ENCODE results near the gene ZFP30.
"Not testable (repeated sequence)": the region's sequence is repeated elsewhere in the genome, so short reads cannot be mapped to it uniquely, and the experiment has no call there.

Gene ZFP30

DNA sequence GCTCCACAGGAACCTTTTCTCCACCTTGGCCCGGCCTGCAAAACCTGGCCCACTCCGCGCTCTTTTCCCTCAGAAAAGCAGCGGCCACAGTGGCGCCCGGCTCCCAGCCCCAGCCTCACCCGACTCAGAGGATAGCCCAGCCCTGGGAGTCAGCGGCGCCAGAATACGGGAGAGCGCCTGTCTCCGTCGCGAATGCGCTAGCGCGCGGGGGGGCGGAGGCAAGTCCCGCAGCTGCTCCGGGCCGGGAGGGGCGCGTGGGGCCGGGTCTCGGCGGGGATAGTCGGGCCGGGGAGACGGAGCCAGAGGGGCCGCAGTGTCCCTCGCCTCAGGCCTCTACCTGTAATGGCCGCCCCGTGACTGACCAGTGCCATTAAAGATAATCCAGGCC, at the start of gene ZFP30:
TSS of gene ZFP30 (minus strand) at position 165 of the 388 bp plus-strand sequence. CDS start 7,643 bp downstream, outside the sequence.
- peak; percentile 31 to 61 for DNase-seq (ENCODE audit: extremely low read depth in 1 of 2, low read depth in 1 of 2)

GRCh38 chr19:37699057-37699456, 43.8 kb upstream of the ZFP30 start:
- no peak for DNase-seq (ENCODE audit: extremely low read depth in 1 of 2, low read depth in 1 of 2)

- no peak for DNase-seq (ENCODE audit: extremely low read depth in 1 of 2, low read depth in 1 of 2)
These were observed 43.0 kb upstream of the ZFP30 start for GRCh38 chr19:37698216-37698615.

- DNase-seq (ENCODE audit: extremely low read depth in 1 of 2, low read depth in 1 of 2), result no peak
These were observed 40.1 kb upstream of the ZFP30 start for GRCh38 chr19:37695144-37695899.

GRCh38 chr19:37692956-37693620, 37.8 kb upstream of the ZFP30 start:
- no peak for DNase-seq (ENCODE audit: extremely low read depth in 1 of 2, low read depth in 1 of 2)

DNA sequence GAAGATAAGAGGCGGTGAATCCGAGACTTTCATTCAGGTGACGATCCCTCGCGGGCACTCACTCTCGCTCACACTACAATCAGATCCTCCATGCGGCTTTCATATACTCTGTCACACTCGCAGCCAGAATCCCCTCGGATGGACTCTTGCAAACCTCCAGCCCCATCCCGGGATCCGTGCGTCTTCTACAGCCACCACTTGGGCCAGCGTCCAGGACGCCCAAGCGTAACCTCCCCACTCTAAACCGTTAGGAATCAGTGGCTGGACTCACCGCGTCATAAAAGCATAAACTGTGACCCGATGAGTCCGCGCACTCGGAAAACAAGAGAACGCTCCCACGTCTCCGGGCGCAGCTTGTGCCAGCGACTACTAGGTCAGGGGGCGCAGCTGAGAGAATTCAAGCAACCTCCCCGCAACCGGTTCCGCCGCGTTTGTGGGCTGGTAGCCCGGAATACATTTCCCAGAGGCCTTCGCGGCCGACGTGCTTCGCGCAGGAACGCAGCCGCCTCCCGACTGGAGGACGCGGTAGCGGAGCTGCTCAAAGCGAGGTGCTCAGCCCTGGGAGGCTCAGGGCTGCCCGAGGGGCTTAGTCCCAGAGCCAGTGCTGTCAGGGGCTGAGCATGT, 36.7 kb upstream of the ZFP30 start:
- peak; percentile 60 to 65 for DNase-seq (ENCODE audit: extremely low read depth in 1 of 2, low read depth in 1 of 2)

DNA sequence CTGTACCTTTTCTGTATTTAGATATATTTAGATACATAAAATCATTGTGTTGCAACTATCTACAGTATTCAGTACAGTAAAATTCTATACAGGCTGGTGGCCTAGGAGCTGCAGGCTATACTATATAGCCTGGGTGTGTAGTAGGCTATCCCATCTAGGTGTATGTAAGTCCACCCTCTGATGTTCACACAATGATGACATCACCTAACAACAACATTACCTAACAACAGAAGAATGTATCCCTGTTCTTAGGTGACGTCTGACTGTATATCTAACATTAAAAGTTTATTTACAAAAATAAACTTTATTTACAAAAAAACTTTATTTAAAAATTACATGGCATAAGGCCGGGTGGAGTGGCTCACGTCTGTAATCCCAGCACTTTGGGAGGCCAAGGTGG, 28.3 kb upstream of the ZFP30 start:
- DNase-seq (ENCODE audit: extremely low read depth in 1 of 2, low read depth in 1 of 2), result no peak

- DNase-seq (ENCODE audit: extremely low read depth in 1 of 2, low read depth in 1 of 2), result no peak
These were observed 14.2 kb upstream of the ZFP30 start for GRCh38 chr19:37669450-37669914.

- not testable (repeated sequence) for DNase-seq (ENCODE audit: extremely low read depth in 1 of 2, low read depth in 1 of 2)
These were observed 1.9 kb upstream of the ZFP30 start for GRCh38 chr19:37657157-37657556.

DNA sequence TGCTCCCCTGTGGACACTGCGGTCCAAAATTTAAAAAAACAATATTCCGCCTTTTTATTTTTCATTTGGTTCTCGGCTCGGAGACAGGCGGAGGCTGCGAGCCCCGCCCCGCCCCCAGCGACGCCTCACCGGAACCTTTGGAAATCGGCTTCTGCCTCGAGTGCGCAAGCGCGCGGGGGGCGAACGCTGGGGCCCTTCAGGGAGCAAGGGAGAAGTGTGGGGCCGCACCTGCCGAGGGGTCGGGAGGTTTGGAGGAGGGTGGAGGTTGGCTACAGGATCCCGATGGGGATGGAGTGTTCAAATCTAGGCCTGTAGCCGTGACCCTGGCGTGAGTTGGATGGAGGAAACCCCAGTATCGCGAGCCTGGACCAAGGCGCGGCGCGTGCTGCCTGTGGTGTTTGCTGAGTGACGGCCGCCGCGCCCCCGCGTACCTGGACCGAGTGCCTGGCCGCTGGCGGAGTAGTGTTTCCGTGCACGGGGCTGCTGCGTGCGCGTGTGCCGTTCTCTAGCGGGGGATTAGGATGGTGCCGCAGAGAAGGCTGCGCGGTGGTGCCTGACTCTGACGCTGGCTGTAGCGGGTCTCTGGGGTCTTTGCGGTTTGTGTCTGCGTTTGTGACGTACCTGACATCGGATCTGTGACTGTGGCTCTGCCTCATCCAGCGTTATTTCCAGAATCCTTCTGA, 565 bp upstream of the ZFP30 start:
- peak; percentile 51 to 78 for DNase-seq (ENCODE audit: extremely low read depth in 1 of 2, low read depth in 1 of 2)

DNA sequence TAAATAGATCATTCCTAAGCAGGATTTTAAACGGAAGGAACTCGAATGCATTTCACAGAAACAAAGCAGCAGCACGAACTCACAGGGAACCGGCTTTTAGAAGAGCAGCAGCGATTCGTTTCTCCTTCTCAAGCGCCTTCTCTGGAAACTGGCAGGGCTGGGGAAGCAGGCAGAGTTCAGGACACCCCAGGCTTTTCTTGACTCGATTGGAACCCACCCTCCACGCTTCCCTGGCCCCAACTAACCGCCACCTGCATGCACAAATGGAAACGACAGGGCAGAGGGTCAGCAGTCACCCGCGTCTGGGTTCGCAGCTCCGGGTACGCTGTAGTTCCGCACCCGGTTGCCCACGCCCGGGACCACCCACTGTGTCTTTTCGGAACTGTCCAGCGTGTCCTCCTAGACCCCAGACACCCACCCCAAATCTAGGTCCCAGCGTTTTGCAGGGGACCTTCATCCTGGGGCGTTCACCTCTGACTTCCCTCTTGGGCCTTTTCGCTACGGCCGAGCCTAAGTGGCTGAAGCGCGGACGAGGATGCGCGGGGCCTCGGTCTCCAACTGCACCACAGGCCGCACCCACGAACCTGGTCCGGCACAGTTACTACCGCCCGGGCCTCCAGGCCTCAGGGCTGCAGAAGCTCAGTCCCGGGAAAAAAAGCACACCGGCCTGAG, 500 bp downstream of the ZFP30 start:
- peak in 1 of 2 donors; percentile 4 for DNase-seq (ENCODE audit: extremely low read depth in 1 of 2, low read depth in 1 of 2)

- DNase-seq (ENCODE audit: extremely low read depth in 1 of 2, low read depth in 1 of 2), result no peak
These were observed 1.1 kb downstream of the ZFP30 start for GRCh38 chr19:37654118-37654517.

- DNase-seq (ENCODE audit: extremely low read depth in 1 of 2, low read depth in 1 of 2), result no peak
These were observed 19.9 kb downstream of the ZFP30 start for GRCh38 chr19:37635076-37636056.

DNA sequence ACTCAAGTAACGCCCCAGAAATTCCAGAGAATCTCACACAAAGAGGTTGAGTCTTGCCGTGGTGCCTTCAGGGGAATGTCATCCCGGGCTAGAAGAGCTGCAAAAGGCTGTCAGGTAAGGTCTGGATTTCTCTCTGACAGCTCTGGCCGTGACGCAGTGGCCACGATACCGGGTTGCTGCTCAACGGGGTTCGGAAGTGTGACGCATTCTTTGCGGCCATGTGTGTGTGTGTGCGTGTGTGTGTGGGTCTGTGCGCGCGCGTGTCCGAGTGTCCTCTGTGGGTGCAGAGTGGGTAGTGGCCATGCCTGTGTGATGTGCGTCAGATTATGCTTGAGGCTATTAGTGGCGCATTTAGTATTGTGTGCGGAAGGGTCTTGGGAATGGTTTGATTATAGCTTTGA, 60.3 kb downstream of the ZFP30 start:
- DNase-seq (ENCODE audit: extremely low read depth in 1 of 2, low read depth in 1 of 2), result peak; percentile 38

- peak; percentile 83 to 84 for DNase-seq (ENCODE audit: extremely low read depth in 1 of 2, low read depth in 1 of 2)
These were observed 60.8 kb downstream of the ZFP30 start, which contains the start of the genes ZNF540 and ZNF571 for GRCh38 chr19:37594304-37594981. ZNF540 (plus strand) TSS chr19:37594876; CDS start chr19:37598448, 3,572 bp downstream. ZNF571 (minus strand) TSS chr19:37594792; CDS start chr19:37586676, 8,116 bp downstream.

DNA sequence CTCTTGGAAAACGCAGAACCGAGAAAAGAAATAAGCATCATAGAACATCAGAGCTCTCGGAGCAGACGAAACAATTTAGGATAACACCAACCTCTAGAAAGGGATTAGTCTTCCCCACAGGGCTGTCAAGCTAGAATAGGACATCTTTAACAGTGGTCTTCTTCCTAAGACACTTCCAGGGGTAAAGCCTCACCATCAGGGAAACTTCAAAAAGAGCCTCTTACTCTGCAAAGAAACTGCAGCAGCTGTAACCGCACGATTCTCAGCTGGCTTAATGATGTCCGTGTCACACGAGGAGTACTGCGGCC, 61.3 kb downstream of the ZFP30 start:
- no peak for DNase-seq (ENCODE audit: extremely low read depth in 1 of 2, low read depth in 1 of 2)

DNA sequence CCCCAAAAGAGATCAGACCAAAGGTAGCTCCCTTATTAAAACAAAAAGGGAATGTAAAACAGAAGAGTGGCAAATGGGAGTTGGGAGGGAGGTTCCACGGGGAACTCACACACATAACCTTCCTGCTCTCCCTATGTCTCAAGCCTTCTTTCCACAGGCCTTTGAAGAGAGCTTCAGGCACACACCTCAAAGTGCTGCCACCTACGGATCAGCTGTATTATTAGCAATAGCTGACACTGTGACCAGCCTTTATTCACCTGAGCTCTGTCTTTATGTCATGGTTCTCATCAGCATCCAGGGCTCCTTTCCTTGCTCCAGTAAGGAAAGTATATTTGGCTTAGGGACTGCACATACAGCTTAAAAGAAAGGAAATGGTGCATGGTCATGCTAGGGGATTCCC, 71.9 kb downstream of the ZFP30 start:
- DNase-seq (ENCODE audit: extremely low read depth in 1 of 2, low read depth in 1 of 2), result no peak

GRCh38 chr19:37572203-37572602, 83.1 kb downstream of the ZFP30 start:
- DNase-seq (ENCODE audit: extremely low read depth in 1 of 2, low read depth in 1 of 2), result no peak

- DNase-seq (ENCODE audit: extremely low read depth in 1 of 2, low read depth in 1 of 2), result no peak
These were observed 89.9 kb downstream of the ZFP30 start for GRCh38 chr19:37565370-37565669.

All from activated CD8-positive, alpha-beta memory T cell treated with anti-CD3 and anti-CD28 coated beads for 1 hour (primary cell).